HepG2 (cell line): ENCODE measurements around the gene PAIP1. TPM values are rescaled to one million over a fixed set of nuclear protein-coding genes. Genes with fewer than 3 reads are reported as not detected.
A peak's percentile ranks its signal among the peaks of the same experiment; 100 is the strongest.

ENCODE experiments used
- ATAC-seq: fragments of 200-7000 bp; cut with Tn5 transposase; 3 replicates; pipeline ENCODE4 v1.9.1; 2020; ENCODE audit warnings: mild to moderate bottlenecking, moderate library complexity
- BruUV-seq: library from RNA; stranded (reverse); fragments of 400-500 nt; replicated peaks from 2 replicates; lab custom pipeline; 2021; lab: Mats Ljungman, UMichigan
- CTCF ChIA-PET: fragments of 300-600 bp; formaldehyde crosslinking; extraction: SDS; loops from one replicate; lab custom pipeline; 2021; ENCODE audit warnings: low total read pairs, inconsistent platforms, low intra/inter-chr PET ratio; lab: Yijun Ruan, JAX
- POLR2A ChIA-PET: fragments of 350-600 bp; sonication (Branson Sonifier 250); formaldehyde crosslinking; loops from one replicate; lab custom pipeline; 2020; ENCODE audit warnings: antibody characterized with exemption, inconsistent platforms; lab: Yijun Ruan, JAX
- DNase-seq: peaks from one replicate; pipeline ENCODE4 v3.0.0-alpha.2; 2015; ENCODE audit warnings: low spot score
- FAIRE-seq: peaks from 3 replicates; lab custom pipeline; 2011; peaks lifted over from hg19 to GRCh38; lab: Jason Lieb, UNC
- H2AFZ ChIP-seq: one replicate; pipeline ENCODE4 v1.6.1; 2011; ENCODE audit warnings: low read length, inconsistent platforms
- H3K27ac ChIP-seq: fragments of 300-600 bp; 3 replicates; pipeline ENCODE4 v1.8.0; 2011; ENCODE audit warnings: mixed run types, mild to moderate bottlenecking, mixed read lengths, low read length, inconsistent platforms; ENCODE audit not compliant: insufficient read depth; ENCODE audit errors: extremely low read length
- H3K27me3 ChIP-seq, 2 experiments: fragments of 200-600 bp in 1 of 2; 2 replicates in 1 of 2; 3 replicates in 1 of 2; pipeline versions ENCODE4 v1.6.0 to v1.8.0; 2011; ENCODE audit warnings: low read length in 2 of 2, mild to moderate bottlenecking in 2 of 2, moderate library complexity in 2 of 2, inconsistent platforms in 1 of 2; ENCODE audit not compliant: insufficient read depth in 2 of 2, control insufficient read depth in 1 of 2
- H3K36me3 ChIP-seq, 2 experiments: fragments of 200-600 bp in 1 of 2; replicated peaks in 1 of 2; 2 replicates in 1 of 2; 3 replicates in 1 of 2; pipeline versions ENCODE4 v1.5.1 to v1.8.0; 2011; ENCODE audit warnings: low read length in 2 of 2, inconsistent platforms in 1 of 2; ENCODE audit not compliant: insufficient read depth in 2 of 2, control insufficient read depth in 1 of 2
- H3K4me1 ChIP-seq: 2 replicates; pipeline ENCODE4 v1.5.1; 2012; ENCODE audit warnings: low read length, inconsistent platforms; ENCODE audit not compliant: insufficient read depth
- H3K4me2 ChIP-seq: 2 replicates; pipeline ENCODE4 v1.6.0; 2011; ENCODE audit warnings: low read depth, low read length, inconsistent platforms
- H3K4me3 ChIP-seq, 3 experiments: fragments of 200-600 bp in 1 of 3; sonication (generic), shearing (Covaris generic) in 1 of 3; replicated peaks in 1 of 3; 2 replicates each; pipeline ENCODE4 v1.5.1; 2011 to 2016; ENCODE audit warnings: low read length in 3 of 3, inconsistent platforms in 2 of 3, low read depth in 2 of 3, mild to moderate bottlenecking in 2 of 3, control low read depth in 1 of 3, mixed read lengths in 1 of 3; ENCODE audit not compliant: insufficient read depth in 1 of 3
- H3K79me2 ChIP-seq: one replicate; pipeline ENCODE4 v1.6.1; 2011; ENCODE audit warnings: low read length, inconsistent platforms; ENCODE audit not compliant: insufficient read depth
- H3K9ac ChIP-seq: 2 replicates; pipeline ENCODE4 v1.6.0; 2011; ENCODE audit warnings: mild to moderate bottlenecking, low read depth, low read length, inconsistent platforms; ENCODE audit not compliant: insufficient read depth
- H3K9me3 ChIP-seq: 2 replicates; pipeline ENCODE4 v1.5.1; 2012; ENCODE audit warnings: mild to moderate bottlenecking, low read length
- H4K20me1 ChIP-seq: 2 replicates; pipeline ENCODE4 v1.6.0; 2011; ENCODE audit warnings: inconsistent platforms, mild to moderate bottlenecking, low read length, moderate library complexity; ENCODE audit not compliant: insufficient read depth
- ATF1 ChIP-seq: IDR thresholded peaks from 2 replicates; pipeline ENCODE4 v1.6.1; 2016; ENCODE audit warnings: mild to moderate bottlenecking, control low read depth
- HOXA3 ChIP-seq: sonication (generic); formaldehyde crosslinking; IDR thresholded peaks from 2 replicates; pipeline ENCODE4 v1.5.0; 2020; ENCODE audit warnings: missing genetic modification reagents
- KMT2B ChIP-seq: IDR thresholded peaks from 2 replicates; pipeline ENCODE4 v1.6.1; 2016; ENCODE audit warnings: missing genetic modification reagents, missing compliant biosample characterization
- MBD4 ChIP-seq: IDR thresholded peaks from 2 replicates; pipeline ENCODE4 v1.6.1; 2012; ENCODE audit warnings: low read length, inconsistent platforms, borderline replicate concordance
- MIER2 ChIP-seq: IDR thresholded peaks from 2 replicates; pipeline ENCODE4 v1.6.1; 2016; ENCODE audit warnings: missing biosample characterization, missing genetic modification reagents
- RAD51 ChIP-seq: fragments of 450-650 bp; IDR thresholded peaks from 2 replicates; pipeline ENCODE4 v1.6.1; 2016; ENCODE audit warnings: borderline replicate concordance
- RNF2 ChIP-seq: fragments of 450-650 bp; conservative IDR thresholded peaks from 2 replicates; pipeline ENCODE4 v1.6.1; 2016; ENCODE audit warnings: low read depth
- ZFAT ChIP-seq: sonication (generic); formaldehyde crosslinking; conservative IDR thresholded peaks from 2 replicates; pipeline ENCODE4 v1.8.1; 2023; ENCODE audit warnings: missing genetic modification reagents, inconsistent platforms
- ZFYVE20 ChIP-seq: sonication (generic); formaldehyde crosslinking; IDR thresholded peaks from 2 replicates; pipeline ENCODE4 v1.8.0; 2023; ENCODE audit warnings: low read depth, mild to moderate bottlenecking, moderate library complexity, missing genetic modification reagents, borderline replicate concordance
- ZNF138 ChIP-seq: sonication (generic); formaldehyde crosslinking; IDR thresholded peaks from 2 replicates; pipeline ENCODE4 v1.5.0; 2020; ENCODE audit warnings: mild to moderate bottlenecking, low read depth, missing genetic modification reagents
- ZNF557 ChIP-seq: sonication (generic); formaldehyde crosslinking; IDR thresholded peaks from 2 replicates; pipeline ENCODE4 v1.4.0; 2020; ENCODE audit warnings: missing genetic modification reagents
- ZNF562 ChIP-seq: sonication (generic); formaldehyde crosslinking; IDR thresholded peaks from 2 replicates; pipeline ENCODE4 v1.8.0; 2022; ENCODE audit warnings: missing genetic modification reagents, borderline replicate concordance
- ZNF7 ChIP-seq: IDR thresholded peaks from 2 replicates; pipeline ENCODE4 v1.6.1; 2016; ENCODE audit warnings: missing biosample characterization, missing genetic modification reagents
- WGBS: methylation state at CpG from one replicate; pipeline ENCODE4 v1.1.6; 2017; ENCODE audit warnings: low lambda C conversion rate; 5-methylcytosine and 5-hydroxymethylcytosine counted together
- in situ Hi-C: cut with HindIII; loops from 2 replicates; pipeline ENCODE4 v1.10.0; 2017; ENCODE audit warnings: low pct_unique_long_range_greater_than_20kb; ENCODE audit not compliant: extremely low pct_ligation_motif_present
- intact Hi-C: fragments of 100-400 bp; cut with micrococcal nuclease; formaldehyde crosslinking; loops from one replicate; pipeline ENCODE4 v1.10.0; 2022; ENCODE audit not compliant: unreplicated experiment
- polyA plus RNA-seq, 8 experiments: library from polyadenylated mRNA; depleted of rRNA in 3 of 8; stranded (reverse) in 7 of 8; unstranded in 1 of 8; fragments of >200 nt; fragmentation: Illumina TruSeq in 4 of 8; extraction: Trizol in 4 of 8; gene quantifications; 2 replicates each; pipeline versions ENCODE4 v1.2.1 to v1.2.3, GENCODE V29; 2011 to 2016; ENCODE audit warnings: low read depth in 4 of 8, missing spikeins in 1 of 8, mixed read lengths in 1 of 8; ENCODE audit not compliant: insufficient read depth in 1 of 8
- total RNA-seq, 5 experiments: library from RNA; depleted of rRNA; stranded (reverse); fragments of >200 nt; fragmentation: Illumina TruSeq; extraction: Trizol; gene quantifications; 2 replicates each; pipeline ENCODE4 v1.2.3, GENCODE V29; 2016; ENCODE audit warnings: low read depth in 1 of 5
- TF ChIP-seq, protein P1 (sequence below): sonication (generic); formaldehyde crosslinking; IDR thresholded peaks from 2 replicates; pipeline ENCODE4 v1.8.0; 2022; ENCODE audit warnings: missing genetic modification reagents, mild to moderate bottlenecking, moderate library complexity, borderline replicate concordance

PAIP1 gene
- total and polyA plus RNA-seq, 2 of the 13 experiments (the other 11 are each of a cell fraction or from before 2014, with no cell fraction given): 96.6 to 116 TPM

GRCh38 chr5:43554497-43554896 lies 2.4 kb downstream of the PAIP1 start:
- ATAC-seq: no peak
- in situ Hi-C loops: no loop called here

GRCh38 chr5:43553381-43553780 lies 3.5 kb downstream of the PAIP1 start:
- Histone ChIP-seq H3K9ac (no peak overlapping the region), H3K79me2 (peaks cover 64% of the 10 kb centered on the region), H3K4me3 (no peak overlapping the region; a peak in 1 of 6 replicates), H2AFZ (no peak overlapping the region), H3K27ac (no peak overlapping the region), H3K4me2 (peak overlapping the region; percentile 28), H3K27me3 (no peaks in the 10 kb centered on the region; a peak in 1 of 5 replicates), H3K36me3 (peaks cover 10 to 54% of the 10 kb centered on the region in 2 experiments; a peak in 4 of 5 replicates), H3K4me1 (peaks cover 44% of the 10 kb centered on the region), H4K20me1 (peaks cover 11% of the 10 kb centered on the region), H3K9me3 (no peaks in the 10 kb centered on the region)
- ATAC-seq: no peak
- in situ Hi-C loops: no loop called here
- POLR2A ChIA-PET: no interaction called here
- WGBS: 86% methylated on average over 2 of the region's 2 CpGs
- intact Hi-C loops: no loop called here
- BruUV-seq: no TSS peak
- FAIRE-seq: peak; percentile 18
- DNase-seq: no peak
- CTCF ChIA-PET: no interaction called here
- TF ChIP-seq ZNF138 (CRISPR knock-in tag): no peak
- no peak for TF ChIP-seq ZNF557
- no peak for TF ChIP-seq MIER2 (CRISPR knock-in tag)
- TF ChIP-seq ZNF562 (CRISPR knock-in tag): no peak
- TF ChIP-seq ATF1 (CRISPR knock-in tag): no peak
- TF ChIP-seq HOXA3 (CRISPR knock-in tag): no peak
- no peak for TF ChIP-seq ZFAT (CRISPR knock-in tag)
- TF ChIP-seq RNF2: no peak
- no peak for TF ChIP-seq RAD51
- TF ChIP-seq, protein P1, sequence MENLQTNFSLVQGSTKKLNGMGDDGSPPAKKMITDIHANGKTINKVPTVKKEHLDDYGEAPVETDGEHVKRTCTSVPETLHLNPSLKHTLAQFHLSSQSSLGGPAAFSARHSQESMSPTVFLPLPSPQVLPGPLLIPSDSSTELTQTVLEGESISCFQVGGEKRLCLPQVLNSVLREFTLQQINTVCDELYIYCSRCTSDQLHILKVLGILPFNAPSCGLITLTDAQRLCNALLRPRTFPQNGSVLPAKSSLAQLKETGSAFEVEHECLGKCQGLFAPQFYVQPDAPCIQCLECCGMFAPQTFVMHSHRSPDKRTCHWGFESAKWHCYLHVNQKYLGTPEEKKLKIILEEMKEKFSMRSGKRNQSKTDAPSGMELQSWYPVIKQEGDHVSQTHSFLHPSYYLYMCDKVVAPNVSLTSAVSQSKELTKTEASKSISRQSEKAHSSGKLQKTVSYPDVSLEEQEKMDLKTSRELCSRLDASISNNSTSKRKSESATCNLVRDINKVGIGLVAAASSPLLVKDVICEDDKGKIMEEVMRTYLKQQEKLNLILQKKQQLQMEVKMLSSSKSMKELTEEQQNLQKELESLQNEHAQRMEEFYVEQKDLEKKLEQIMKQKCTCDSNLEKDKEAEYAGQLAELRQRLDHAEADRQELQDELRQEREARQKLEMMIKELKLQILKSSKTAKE (CRISPR knock-in tag): no peak
- TF ChIP-seq KMT2B (CRISPR knock-in tag): no peak

More at GRCh38 chr5:43554497-43554896, 2.4 kb downstream of the PAIP1 start:
- intact Hi-C loops: no loop called here
- 89% methylated on average over 1 of the region's 1 CpG for WGBS
- Histone ChIP-seq H3K4me3 (peak overlapping the region in 2 of 3 experiments; percentile 84 to 90; a peak in 1 of 6 replicates), H3K36me3 (peaks cover 8 to 49% of the 10 kb centered on the region in 2 experiments; a peak in 4 of 5 replicates), H3K27ac (no peak overlapping the region), H3K27me3 (no peaks in the 10 kb centered on the region; a peak in 1 of 5 replicates), H3K4me2 (peak overlapping the region; percentile 77), H4K20me1 (peaks cover 11% of the 10 kb centered on the region), H2AFZ (no peak overlapping the region), H3K4me1 (peaks cover 44% of the 10 kb centered on the region), H3K9ac (peak overlapping the region; percentile 93; the same call in 1 of the 2 replicates), H3K79me2 (peaks cover 64% of the 10 kb centered on the region), H3K9me3 (no peaks in the 10 kb centered on the region)
- TF ChIP-seq ZNF7 (CRISPR knock-in tag): peak; percentile 95
- 0 out of 2 replicates have a peak, but pooled peaks have one; percentile 27 for TF ChIP-seq MBD4
- no peak for TF ChIP-seq ZFYVE20
- CTCF ChIA-PET: no interaction called here
- BruUV-seq: no TSS peak
- FAIRE-seq: no peak
- POLR2A ChIA-PET: interaction anchor here (1.3 to 2.8 kb wide), 3 partner anchors 39 to 434 kb away, joined by 4 to 16 read pairs (median 5); partner anchors contain the start of genes C5orf34, TMEM267 and ZNF131
- no peak for DNase-seq
